Measurements from ENCODE around the gene XYLT1.

XYLT1 gene

GRCh38 chr16:17470182-17470907, 415 bp downstream of the XYLT1 start:
- in situ Hi-C loops (cut with HindIII; ENCODE audit: low pct_ligation_motif_present, low sequenced_read_pairs), result no loop called here
- H3K27me3 ChIP-seq (replicated peaks), result peaks cover 15% of the 10 kb centered on the region
- H3K27ac ChIP-seq, result no peak overlapping the region
- H3K4me3 ChIP-seq (ENCODE audit: low read depth, low read length), result peak overlapping the region; percentile 49
- no peak for DNase-seq
- no peaks in the 10 kb centered on the region for H3K36me3 ChIP-seq (replicated peaks)
- TF ChIP-seq CTCF (IDR thresholded peaks at IDR 0.05; ENCODE audit: low read depth, low read length, missing control alignments), result no peak

GRCh38 chr16:17469741-17470181, 999 bp downstream of the XYLT1 start:
- no peak for TF ChIP-seq CTCF (IDR thresholded peaks at IDR 0.05; ENCODE audit: low read depth, low read length, missing control alignments)
- in situ Hi-C loops (cut with HindIII; ENCODE audit: low pct_ligation_motif_present, low sequenced_read_pairs), result no loop called here
- H3K27me3 ChIP-seq (replicated peaks), result peaks cover 15% of the 10 kb centered on the region
- H3K36me3 ChIP-seq (replicated peaks), result no peaks in the 10 kb centered on the region
- no peak for DNase-seq
- H3K4me3 ChIP-seq (ENCODE audit: low read depth, low read length), result peak overlapping the region; percentile 49
- no peak overlapping the region for H3K27ac ChIP-seq

- peak; percentile 31 for DNase-seq
- Histone ChIP-seq H3K27ac (no peak overlapping the region), H3K36me3 (replicated peaks) (no peaks in the 10 kb centered on the region), H3K27me3 (replicated peaks) (peaks cover 15% of the 10 kb centered on the region), H3K4me3 (ENCODE audit: low read depth, low read length) (peak overlapping the region; percentile 49)
- no peak for TF ChIP-seq CTCF (IDR thresholded peaks at IDR 0.05; ENCODE audit: low read depth, low read length, missing control alignments)
- in situ Hi-C loops (cut with HindIII; ENCODE audit: low pct_ligation_motif_present, low sequenced_read_pairs), result no loop called here
Measured at GRCh38 chr16:17469011-17469740, 1.6 kb downstream of the XYLT1 start.

GRCh38 chr16:17468611-17469010, 2.1 kb downstream of the XYLT1 start:
- no peak overlapping the region for H3K27ac ChIP-seq
- H3K4me3 ChIP-seq (ENCODE audit: low read depth, low read length), result peak overlapping the region; percentile 49
- TF ChIP-seq CTCF (IDR thresholded peaks at IDR 0.05; ENCODE audit: low read depth, low read length, missing control alignments), result no peak
- H3K27me3 ChIP-seq (replicated peaks), result peaks cover 15% of the 10 kb centered on the region
- H3K36me3 ChIP-seq (replicated peaks), result no peaks in the 10 kb centered on the region
- no peak for DNase-seq
- in situ Hi-C loops (cut with HindIII; ENCODE audit: low pct_ligation_motif_present, low sequenced_read_pairs), result no loop called here

- Histone ChIP-seq H3K27ac (no peak overlapping the region), H3K27me3 (replicated peaks) (peaks cover 15% of the 10 kb centered on the region), H3K36me3 (replicated peaks) (no peaks in the 10 kb centered on the region), H3K4me3 (ENCODE audit: low read depth, low read length) (no peak overlapping the region)
- in situ Hi-C loops (cut with HindIII; ENCODE audit: low pct_ligation_motif_present, low sequenced_read_pairs), result no loop called here
- TF ChIP-seq CTCF (IDR thresholded peaks at IDR 0.05; ENCODE audit: low read depth, low read length, missing control alignments), result peak; percentile 77
- peak; percentile 14 for DNase-seq
Measured at GRCh38 chr16:17467923-17468540, 2.7 kb downstream of the XYLT1 start.

Measured in brain microvascular endothelial cell (primary cell).